22Rv1 (cell line): ENCODE results near the gene SERPINA12.

ENCODE experiments used
- CTCF ChIP-seq: fragments of 450-650 bp; IDR thresholded peaks from 2 replicates; pipeline ENCODE4 v1.5.1; 2017; ENCODE audit warnings: mild to moderate bottlenecking
- ZFX ChIP-seq: fragments of 450-650 bp; IDR thresholded peaks from 2 replicates; pipeline ENCODE4 v1.6.1; 2017; ENCODE audit warnings: antibody characterized with exemption, borderline replicate concordance

- TF ChIP-seq CTCF (no peak), ZFX (no peak)
Measured at GRCh38 chr14:94469261-94469660, 40.0 kb downstream of the SERPINA12 start.
